Measurements from ENCODE around the gene PACRG. TPM values are rescaled to one million over a fixed set of nuclear protein-coding genes. Genes with fewer than 3 reads are reported as not detected.

Gene PACRG
- total RNA-seq, 6 donors from 2014 or later = 0.52 to 15.3 (median 3.1) TPM

- TF ChIP-seq POLR2AphosphoS5 (IDR thresholded peaks at IDR 0.05) (no peak), POLR2A (IDR thresholded peaks at IDR 0.05) (no peak), CTCF (IDR thresholded peaks at IDR 0.05) (no peak), EP300 (IDR thresholded peaks at IDR 0.05) (no peak)
- no peak overlapping the region for H3K27ac ChIP-seq
- 88 to 92% methylated on average over 8 of the region's 8 CpGs for WGBS, 2 donors
- ATAC-seq (ENCODE audit: low FRiP score in 2 of 2) (peak in 1 of 2 donors; percentile 27), DNase-seq (no peak)
- no peaks in the 10 kb centered on the region for H3K9me3 ChIP-seq
- no peaks in the 10 kb centered on the region for H3K4me1 ChIP-seq
- H3K36me3 ChIP-seq = no peaks in the 10 kb centered on the region
- H3K27me3 ChIP-seq = no peaks in the 10 kb centered on the region
- H3K4me3 ChIP-seq = no peak overlapping the region
Measured at GRCh38 chr6:162898011-162898410, 170.2 kb downstream of the PACRG start.

- Histone ChIP-seq H3K27me3 (no peaks in the 10 kb centered on the region), H3K36me3 (no peaks in the 10 kb centered on the region), H3K4me1 (no peaks in the 10 kb centered on the region), H3K4me3 (no peak overlapping the region), H3K9me3 (no peaks in the 10 kb centered on the region), H3K27ac (no peak overlapping the region)
- WGBS, 2 donors = 81 to 89% methylated on average over 3 to 8 of the region's 8 CpGs
- TF ChIP-seq EP300 (IDR thresholded peaks at IDR 0.05) = no peak
- DNase-seq (no peak), ATAC-seq (ENCODE audit: low FRiP score in 2 of 2) (no peak)
Measured at GRCh38 chr6:162899148-162899547, 171.4 kb downstream of the PACRG start.

- ATAC-seq (ENCODE audit: low FRiP score in 2 of 2) = no peak
- peak in 1 of 2 donors; percentile 32 for DNase-seq
- no peaks in the 10 kb centered on the region for H3K9me3 ChIP-seq
- TF ChIP-seq POLR2AphosphoS5 (IDR thresholded peaks at IDR 0.05) (no peak), POLR2A (IDR thresholded peaks at IDR 0.05) (no peak), CTCF (IDR thresholded peaks at IDR 0.05) (no peak), EP300 (IDR thresholded peaks at IDR 0.05) (no peak)
- no peaks in the 10 kb centered on the region for H3K36me3 ChIP-seq
- H3K27me3 ChIP-seq = no peaks in the 10 kb centered on the region
- H3K27ac ChIP-seq = no peak overlapping the region
- no peaks in the 10 kb centered on the region for H3K4me1 ChIP-seq
- no peak overlapping the region for H3K4me3 ChIP-seq
- 89 to 91% methylated on average over 10 of the region's 10 CpGs for WGBS, 2 donors
Measured at GRCh38 chr6:162900503-162900902, 172.7 kb downstream of the PACRG start.

GRCh38 chr6:162904069-162904663 lies 176.4 kb downstream of the PACRG start:
- DNase-seq = no peak
- no peaks in the 10 kb centered on the region for H3K9me3 ChIP-seq
- ATAC-seq (ENCODE audit: low FRiP score in 2 of 2) = no peak
- no peaks in the 10 kb centered on the region for H3K4me1 ChIP-seq
- 89 to 95% methylated on average over 8 to 9 of the region's 9 CpGs for WGBS, 2 donors
- no peaks in the 10 kb centered on the region for H3K36me3 ChIP-seq
- no peak for TF ChIP-seq POLR2AphosphoS5 (IDR thresholded peaks at IDR 0.05)
- H3K27me3 ChIP-seq = no peaks in the 10 kb centered on the region
- H3K27ac ChIP-seq = no peak overlapping the region
- H3K4me3 ChIP-seq = no peak overlapping the region

- WGBS, 2 donors = 77% methylated on average over 6 of the region's 6 CpGs
- no peak for TF ChIP-seq CTCF (IDR thresholded peaks at IDR 0.05)
- TF ChIP-seq POLR2A (IDR thresholded peaks at IDR 0.05) = no peak
- no peak for TF ChIP-seq POLR2AphosphoS5 (IDR thresholded peaks at IDR 0.05)
- no peak for TF ChIP-seq EP300 (IDR thresholded peaks at IDR 0.05)
- no peaks in the 10 kb centered on the region for H3K27me3 ChIP-seq
- H3K36me3 ChIP-seq = no peaks in the 10 kb centered on the region
- no peaks in the 10 kb centered on the region for H3K4me1 ChIP-seq
- H3K4me3 ChIP-seq = no peak overlapping the region
- H3K9me3 ChIP-seq = no peaks in the 10 kb centered on the region
- no peak for ATAC-seq (ENCODE audit: low FRiP score in 2 of 2)
- no peak overlapping the region for H3K27ac ChIP-seq
- no peak for DNase-seq
Measured at GRCh38 chr6:162906479-162906878, 178.7 kb downstream of the PACRG start.

- DNase-seq (no peak), ATAC-seq (ENCODE audit: low FRiP score in 2 of 2) (no peak)
- Histone ChIP-seq H3K9me3 (no peaks in the 10 kb centered on the region), H3K36me3 (no peaks in the 10 kb centered on the region), H3K27me3 (no peaks in the 10 kb centered on the region), H3K27ac (no peak overlapping the region), H3K4me3 (no peak overlapping the region), H3K4me1 (no peaks in the 10 kb centered on the region)
- 69 to 79% methylated on average over 2 of the region's 2 CpGs for WGBS, 2 donors
- TF ChIP-seq POLR2A (IDR thresholded peaks at IDR 0.05) = no peak
- no peak for TF ChIP-seq EP300 (IDR thresholded peaks at IDR 0.05)
- TF ChIP-seq CTCF (IDR thresholded peaks at IDR 0.05) = peak in 1 of 6 experiments; percentile 16
Measured at GRCh38 chr6:162907876-162908481, 180.2 kb downstream of the PACRG start.

Measured in upper lobe of left lung (tissue), 6 donors.